ENCODE measurements around the gene ASB7.

The ASB7 gene

GRCh38 chr15:100598655-100599054, 3.7 kb upstream of the ASB7 start:
- DNase-seq, result no peak

GRCh38 chr15:100601163-100601562, 1.2 kb upstream of the ASB7 start:
- no peak for DNase-seq

DNA sequence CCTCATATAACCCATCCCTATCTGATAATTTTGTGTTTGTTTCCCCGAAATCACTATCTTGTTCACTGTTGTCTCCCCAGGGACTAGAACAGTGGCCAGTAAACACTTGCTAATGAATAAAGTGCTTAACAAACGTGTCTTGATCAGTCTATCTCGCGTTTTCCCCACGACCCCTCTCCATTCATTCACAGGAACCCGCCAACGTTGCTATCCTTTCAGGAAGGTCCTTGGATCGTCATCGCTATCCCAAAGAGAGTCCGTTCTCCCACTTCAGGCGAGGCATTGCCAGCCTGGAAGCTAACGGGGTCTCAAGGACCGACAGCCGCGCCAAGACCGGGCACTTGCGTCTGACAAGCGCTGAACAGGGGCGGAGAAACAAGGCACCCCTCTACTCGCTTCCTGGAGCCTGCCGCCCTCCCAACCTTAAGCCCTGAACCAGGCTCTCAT, 749 bp upstream of the ASB7 start:
- DNase-seq, result no peak

- no peak for DNase-seq
Observed at GRCh38 chr15:100602823-100603393, 519 bp downstream of the ASB7 start.

GRCh38 chr15:100612539-100612938, 10.2 kb downstream of the ASB7 start:
- DNase-seq, result no peak

- no peak for DNase-seq
Observed at GRCh38 chr15:100613208-100613607, 10.8 kb downstream of the ASB7 start.

DNA sequence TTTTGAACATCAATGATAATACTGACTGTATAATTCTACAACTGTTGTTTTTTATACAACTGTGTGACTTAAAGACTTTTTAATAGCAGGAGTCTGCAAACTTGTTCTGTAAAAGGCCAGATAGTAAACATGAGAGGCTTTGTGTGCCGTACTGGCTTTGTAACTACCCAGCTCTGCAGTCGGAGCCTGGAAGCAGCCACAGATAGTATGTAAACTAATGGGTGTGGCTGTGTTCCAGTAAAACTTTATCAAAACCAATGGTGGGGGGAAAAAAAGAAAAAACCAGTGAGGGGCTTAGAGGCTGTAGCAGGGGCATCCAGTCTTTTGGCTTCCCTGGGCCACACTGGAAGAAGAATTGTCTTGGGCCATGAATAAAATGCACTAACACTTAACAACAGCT, 11.9 kb downstream of the ASB7 start:
- DNase-seq, result no peak

- no peak for DNase-seq
Observed at GRCh38 chr15:100614918-100615317, 12.5 kb downstream of the ASB7 start.

- no peak for DNase-seq
Observed at GRCh38 chr15:100615801-100616200, 13.4 kb downstream of the ASB7 start.

DNA sequence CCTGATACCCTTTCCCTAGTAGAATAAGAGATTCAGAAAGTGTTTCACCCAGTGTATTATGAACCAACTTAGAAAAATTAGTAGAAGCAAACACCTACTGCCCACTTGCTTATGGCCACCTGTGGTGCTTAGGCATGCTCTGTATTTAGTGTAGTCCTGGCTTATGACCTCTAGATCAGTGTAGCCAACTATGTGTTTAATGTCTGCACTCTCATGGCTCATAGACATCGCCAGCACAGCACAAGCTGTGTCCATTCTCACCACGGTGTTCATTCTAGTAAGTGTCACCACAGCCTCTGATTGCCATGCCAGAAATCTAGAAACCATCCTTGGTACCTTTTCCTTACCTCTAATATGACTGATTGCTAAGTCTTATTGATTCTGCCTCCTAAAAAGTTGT, 14.3 kb downstream of the ASB7 start:
- DNase-seq, result no peak

DNA sequence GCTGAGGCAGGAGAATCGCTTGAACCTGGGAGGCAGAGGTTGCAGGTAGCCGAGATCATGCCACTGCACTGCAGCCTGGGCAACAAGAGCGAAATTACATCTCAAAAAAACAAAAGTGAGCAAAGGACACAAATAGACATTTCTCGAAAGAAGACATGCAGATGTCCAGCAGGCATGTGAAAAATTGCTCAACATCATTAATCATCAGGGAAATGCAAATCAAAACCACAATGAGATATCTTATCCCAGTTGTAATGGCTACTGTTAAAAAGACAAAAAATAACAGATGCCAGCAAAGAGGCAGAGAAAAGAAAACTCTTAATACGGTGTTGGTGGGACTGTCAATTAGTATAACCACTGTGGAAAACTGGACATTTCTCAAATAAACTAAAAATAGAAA, 20.9 kb downstream of the ASB7 start:
- no peak for DNase-seq

- peak; percentile 28 for DNase-seq
Observed at GRCh38 chr15:100627789-100628395, 25.5 kb downstream of the ASB7 start.

DNA sequence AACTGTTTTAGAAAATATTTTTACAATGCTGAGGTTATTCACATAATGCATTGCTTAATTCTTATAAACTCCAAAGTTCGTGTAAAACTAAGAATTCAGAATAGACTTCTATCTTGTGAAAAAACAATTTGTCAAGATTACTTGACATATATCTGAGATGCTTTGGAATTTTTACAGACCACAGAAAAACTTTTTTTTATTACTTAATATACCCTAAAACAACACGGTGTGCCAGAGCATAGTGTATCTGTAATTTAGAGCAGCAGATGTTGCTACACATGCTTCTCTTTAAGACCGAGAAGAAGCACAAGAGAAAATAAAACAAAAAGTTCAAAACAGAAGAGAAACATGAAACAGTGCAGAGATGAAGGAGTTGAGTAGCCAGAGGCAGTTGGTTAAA, 26.4 kb downstream of the ASB7 start:
- DNase-seq, result no peak

DNA sequence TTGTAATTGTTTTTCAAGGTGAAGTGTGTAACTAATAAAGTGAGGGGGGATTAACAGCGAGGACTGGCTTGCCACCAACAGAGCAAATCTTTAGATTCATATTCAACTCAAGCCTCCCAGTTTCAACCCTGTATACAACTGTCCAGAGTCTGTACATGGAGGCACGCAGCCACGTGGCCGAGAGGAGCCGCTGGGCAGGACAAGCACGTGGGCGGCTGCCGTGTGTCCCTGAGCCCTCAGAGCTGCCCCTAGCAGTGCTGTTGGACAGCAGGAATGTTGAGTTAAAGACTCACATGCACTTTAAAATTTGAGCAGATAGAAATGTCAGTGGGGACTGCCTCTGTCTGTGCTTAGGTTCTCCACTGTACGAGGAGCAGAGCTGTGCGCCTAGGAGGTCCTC, 29.4 kb downstream of the ASB7 start:
- DNase-seq, result no peak

DNA sequence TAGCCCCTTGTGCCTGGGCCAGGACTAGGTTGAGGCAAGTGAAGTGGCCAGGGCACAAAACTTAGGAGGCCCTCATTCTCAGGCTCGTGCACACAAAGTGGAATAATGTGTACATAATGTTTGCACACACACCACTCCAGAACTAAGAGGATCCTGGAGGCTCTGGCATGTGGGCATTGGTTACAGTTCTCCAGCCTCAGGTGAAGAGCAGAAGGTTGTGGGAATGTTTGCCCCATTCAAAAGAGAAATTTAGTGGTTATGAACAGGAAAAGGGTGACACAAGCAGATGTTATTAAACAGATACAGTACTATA, 31.3 kb downstream of the ASB7 start:
- DNase-seq, result no peak

DNA sequence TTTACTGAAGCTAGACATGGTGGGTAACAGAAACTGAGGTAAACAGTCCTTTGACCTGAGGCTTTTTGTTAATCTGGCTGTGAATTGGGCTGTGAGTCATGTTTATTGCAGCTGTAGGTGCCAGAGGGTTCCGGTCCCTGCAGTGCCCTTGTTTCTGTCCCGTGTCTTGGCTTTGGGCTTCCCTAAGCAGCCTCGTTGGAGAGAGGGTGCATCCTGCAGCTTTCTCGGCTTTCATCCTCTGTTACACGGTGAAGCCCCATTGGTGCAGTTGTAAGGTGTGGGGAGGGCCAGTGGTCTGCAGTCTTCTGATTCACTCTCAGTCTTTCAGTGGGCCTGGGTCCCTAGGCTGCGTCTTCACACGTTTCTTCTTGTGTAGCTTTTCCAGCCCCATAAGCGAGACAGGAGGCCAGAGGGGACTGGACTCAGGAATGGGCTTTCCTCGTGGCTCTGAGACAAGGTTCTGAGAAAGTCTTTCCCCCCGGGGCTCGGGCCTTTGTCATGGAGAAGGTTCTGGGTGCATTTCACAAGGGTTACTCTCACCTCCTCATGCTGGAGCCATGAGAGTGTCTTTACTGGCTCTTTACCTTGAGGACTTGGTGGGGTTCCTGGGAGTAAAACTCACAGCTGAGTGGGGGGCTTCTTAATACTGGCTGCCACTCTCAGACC, 33.1 kb downstream of the ASB7 start:
- DNase-seq, result no peak

- no peak for DNase-seq
Observed at GRCh38 chr15:100638177-100638730, 35.9 kb downstream of the ASB7 start.

DNA sequence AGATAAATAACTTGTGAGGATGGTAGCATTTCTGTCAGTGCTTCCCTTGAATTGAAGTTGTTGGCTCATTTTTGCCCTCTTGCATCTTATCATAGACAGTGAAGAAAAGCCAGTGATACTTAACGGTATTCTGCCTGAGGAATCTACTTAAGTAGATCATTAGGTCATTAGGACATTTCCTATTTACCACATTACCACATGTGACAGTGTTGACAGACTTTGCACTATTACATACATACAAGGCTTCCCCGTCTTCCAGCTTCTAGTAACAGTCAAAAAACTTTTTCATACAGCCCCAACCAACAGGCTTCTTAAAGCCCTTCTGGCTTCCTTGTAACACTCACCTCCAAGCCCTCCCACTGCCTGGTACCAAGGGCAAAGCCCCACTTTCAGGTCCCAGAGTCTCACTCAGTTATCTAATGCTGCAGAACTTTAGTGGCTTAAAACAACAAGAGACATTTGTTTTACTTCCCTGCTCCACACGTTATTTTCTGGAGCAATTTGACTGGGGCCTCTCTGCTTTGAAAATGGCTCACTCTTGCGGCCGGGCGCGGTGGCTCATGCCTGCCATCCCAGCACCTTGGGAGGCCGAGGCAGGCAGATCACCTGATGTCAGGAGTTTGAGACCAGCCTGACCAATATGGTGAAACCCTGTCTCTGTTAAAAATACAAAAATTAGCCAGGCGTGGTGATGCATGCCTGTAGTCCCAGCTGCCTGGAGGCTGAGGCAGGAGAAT, 40.0 kb downstream of the ASB7 start:
- no peak for DNase-seq

- DNase-seq, result no peak
Observed at GRCh38 chr15:100642950-100643338, 40.6 kb downstream of the ASB7 start.

DNA sequence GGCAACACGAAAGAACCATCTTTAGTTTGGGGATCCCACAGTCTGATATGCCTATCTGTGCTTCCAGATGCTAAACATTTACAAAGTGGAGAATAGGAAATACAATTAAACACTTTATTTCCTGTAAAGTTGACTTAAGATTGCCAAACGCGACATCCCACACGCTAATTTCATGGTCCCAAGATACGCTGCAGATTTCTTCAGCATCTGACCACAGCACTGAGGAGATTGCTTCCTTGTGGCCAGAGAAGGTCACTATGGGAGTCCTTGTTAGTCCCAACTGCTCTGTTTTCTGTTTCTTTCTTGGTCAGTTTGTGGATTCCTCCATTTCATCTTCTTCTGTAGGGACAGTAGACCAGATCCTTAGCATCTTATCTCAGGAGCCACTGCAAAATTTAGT, 43.3 kb downstream of the ASB7 start:
- no peak for DNase-seq

DNA sequence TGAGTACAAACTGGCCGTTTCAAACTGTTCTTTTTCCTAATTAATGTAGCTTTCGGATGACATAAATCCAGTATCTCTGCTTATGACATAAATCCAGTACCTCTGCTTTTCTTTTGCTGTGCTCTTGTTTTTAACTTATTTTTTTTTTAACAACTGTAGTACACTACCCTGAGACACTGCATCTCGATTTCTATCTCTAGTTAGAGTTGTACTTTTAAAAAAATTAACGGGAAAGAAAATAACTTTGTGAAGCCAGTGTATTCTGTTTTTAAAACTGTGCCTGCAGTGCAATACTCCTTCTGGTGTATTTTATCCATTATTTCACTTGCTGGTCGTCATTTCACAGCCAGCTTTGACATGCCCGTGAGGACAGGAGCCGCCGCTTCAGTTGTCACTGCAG, 46.6 kb downstream of the ASB7 start:
- DNase-seq, result no peak

- DNase-seq, result no peak
Observed at GRCh38 chr15:100650685-100651084, 48.3 kb downstream of the ASB7 start.

DNA sequence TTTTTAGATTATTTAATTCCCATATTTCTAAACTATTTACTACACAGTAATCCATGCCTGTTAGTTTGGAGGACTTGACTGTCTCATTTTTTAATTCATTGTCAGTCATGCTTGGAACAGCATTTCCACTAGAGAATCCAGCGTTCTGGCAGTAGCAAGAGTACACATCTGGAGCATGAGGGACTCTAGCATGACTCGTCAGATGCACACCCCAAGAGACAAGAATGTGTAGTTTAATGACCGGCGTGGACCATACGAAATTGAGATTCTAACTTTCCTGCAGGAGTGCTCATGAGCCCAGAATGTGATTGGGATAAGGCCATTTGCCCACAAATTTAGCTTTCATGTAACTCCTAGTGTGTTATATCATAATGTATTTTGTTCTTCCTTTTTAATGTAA, 48.9 kb downstream of the ASB7 start:
- DNase-seq, result no peak

DNA sequence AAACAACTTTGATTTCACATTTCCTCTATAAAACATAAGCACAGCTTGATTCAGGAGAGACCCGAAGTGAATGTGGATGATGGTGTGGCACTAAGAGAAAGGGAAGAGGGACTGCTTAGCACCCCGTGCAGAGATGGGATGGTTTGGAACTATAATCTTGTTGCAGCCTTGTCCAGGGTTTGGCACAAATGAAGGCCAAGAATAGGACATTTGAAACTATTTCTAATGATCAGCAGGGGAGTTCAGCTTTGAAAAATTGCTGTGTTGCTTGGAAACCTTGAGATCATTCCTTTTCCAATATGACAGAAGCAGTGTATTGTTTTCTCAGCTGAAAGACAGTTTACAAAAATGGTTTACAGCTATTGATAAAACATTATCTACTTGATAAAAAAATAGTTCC, 49.7 kb downstream of the ASB7 start:
- no peak for DNase-seq
